A549 treated with dexamethasone at 1 μM for 4 hours (cell line): ENCODE results near the gene PAM16. TPM values are rescaled to one million over a fixed set of nuclear protein-coding genes. Genes with fewer than 3 reads are reported as not detected.

Source experiments
- total RNA-seq: library from RNA; stranded (reverse); fragments of 200-300 nt; extraction: Qiagen RNA extraction; gene quantifications from 5 replicates; pipeline ENCODE4 v1.2.3, GENCODE V29; 2022

Gene PAM16
- 52.2 to 69.8 TPM (median 60.4 TPM) in 5 replicates for total RNA-seq

DNA sequence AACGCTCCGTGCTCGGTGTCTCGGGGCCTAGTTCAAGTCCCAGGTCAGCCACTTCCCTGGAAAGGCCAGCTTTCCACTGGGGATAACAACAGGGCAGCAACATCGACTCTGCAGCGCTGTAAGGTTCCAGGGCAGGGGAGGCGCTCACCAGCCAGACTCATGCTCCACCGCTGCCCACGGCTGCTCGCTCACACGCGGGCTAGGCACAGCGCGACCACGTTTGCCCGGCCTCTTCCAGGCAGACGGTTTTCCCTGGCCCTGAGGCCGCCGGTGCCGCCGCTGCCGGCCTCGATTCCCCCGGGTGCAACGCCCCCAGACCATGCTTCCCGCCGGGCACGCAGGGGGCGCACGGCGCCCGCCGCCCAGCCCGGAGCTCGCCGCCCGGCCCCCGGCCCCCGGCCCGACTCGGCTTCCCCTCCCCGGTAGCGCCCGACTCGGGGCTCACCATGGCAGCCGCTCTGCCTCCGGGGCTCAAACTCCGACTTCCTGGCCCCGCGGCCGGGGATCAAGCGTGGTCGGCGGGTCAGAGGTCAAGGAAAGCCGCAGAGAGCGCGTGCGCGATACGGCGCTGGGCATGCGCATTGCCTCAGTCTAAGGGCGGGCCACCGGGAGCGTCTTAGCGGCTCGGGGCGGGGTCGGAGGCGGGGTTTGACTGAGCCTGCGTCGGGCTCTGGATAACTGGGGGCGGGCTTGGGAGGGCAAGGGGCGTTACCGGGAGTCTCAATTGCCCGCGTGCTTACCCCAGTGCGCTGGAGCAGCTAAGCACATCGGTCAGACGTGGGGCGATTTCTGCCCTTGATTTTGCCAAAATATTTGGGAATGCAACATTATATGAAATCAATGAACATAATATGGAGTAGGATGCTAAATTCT lies at the start of gene PAM16:
TSS of gene PAM16 (minus strand) at position 535 of the 873 bp plus-strand sequence. CDS start at position 448, 87 bp downstream.

DNA sequence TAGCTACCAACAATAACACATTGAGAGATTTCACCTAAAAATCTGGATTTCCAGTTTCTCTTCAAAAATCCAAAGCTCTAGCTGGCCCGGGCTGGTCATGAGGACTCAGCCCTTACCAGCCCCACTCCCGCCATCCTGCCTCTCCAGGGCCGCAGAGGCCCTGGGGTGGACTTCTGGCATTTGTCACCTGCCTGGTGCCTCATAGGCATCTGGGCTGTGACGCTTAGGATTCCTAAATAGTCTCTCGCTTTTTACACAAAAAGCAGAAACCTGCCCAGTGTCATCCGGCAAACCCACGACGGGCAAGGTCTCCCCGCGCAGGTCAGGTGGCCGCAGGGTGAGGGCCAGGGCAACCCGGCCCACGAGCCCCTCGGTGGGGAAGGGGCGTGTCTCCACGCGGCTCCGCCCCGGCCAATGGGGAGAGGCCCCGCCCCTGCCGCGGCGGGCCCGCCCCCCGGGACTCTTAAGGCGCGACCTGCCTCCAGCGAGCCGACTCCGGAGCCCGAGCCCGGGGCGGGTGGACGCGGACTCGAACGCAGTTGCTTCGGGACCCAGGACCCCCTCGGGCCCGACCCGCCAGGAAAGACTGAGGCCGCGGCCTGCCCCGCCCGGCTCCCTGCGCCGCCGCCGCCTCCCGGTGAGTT lies 20.4 kb upstream of the PAM16 start, which contains the start of gene VASN:
TSS of gene VASN (plus strand) at position 492 of the 644 bp plus-strand sequence. CDS start 9,030 bp downstream, outside the sequence.

DNA sequence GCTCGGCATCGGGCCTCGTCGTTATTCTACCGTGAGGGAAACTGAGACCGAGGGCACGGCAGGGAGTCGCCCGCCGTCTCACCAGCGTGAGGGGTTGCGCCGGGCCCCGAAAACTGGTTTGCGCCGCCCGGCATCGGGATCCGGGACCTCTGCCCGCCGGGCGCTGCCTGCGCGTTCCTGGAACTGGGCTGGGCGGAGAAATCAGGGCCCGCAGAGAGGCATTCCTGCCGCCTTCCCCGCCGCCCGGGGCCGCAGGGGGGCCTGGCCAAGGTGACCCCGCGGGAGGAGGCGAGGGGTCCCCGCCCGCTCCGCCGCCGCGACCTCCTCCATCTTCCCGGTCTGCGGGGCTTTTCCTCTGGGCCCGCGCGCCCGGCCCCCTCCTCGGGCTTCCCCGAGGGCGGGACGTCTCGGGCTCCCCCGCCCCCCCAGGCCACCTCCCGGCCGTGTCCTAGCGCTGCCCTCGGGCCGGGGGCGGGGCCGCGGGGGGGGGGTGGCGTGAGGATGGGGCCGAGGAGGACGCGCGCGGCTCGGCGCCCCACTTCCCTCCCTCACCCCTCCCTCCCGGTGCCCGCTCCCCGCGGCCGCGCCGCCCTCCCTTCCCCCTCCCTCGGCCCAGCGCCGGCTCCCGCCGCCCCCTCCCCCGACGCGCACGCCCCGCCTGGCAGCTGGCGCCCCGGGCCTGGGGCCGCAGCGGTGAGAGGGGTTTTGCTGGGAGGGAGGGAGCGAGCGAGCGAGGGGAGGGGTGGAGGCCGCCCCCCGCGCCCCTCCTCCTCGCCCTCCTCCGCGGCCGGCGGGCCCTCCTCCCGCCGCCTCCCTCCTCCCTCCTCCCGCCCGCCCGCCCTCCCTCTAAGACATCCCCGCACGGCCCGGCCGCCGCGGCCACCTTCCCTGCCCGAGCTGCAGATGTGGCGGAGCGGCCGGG lies 35.7 kb downstream of the PAM16 start, which contains the start of gene GLIS2:
TSS of gene GLIS2 (plus strand) at position 882 of the 922 bp plus-strand sequence. CDS start 16,214 bp downstream, outside the sequence.

Other genes starting within 250 kb of the PAM16 start
- gene ADCY9, start 234.9 kb downstream of the PAM16 start, total RNA-seq = 5.1 to 9.7 TPM (median 8.3 TPM) in 5 replicates
- 0.04 to 0.08 TPM (median 0.07 TPM) in 5 replicates for gene SRL, start 109.2 kb downstream of the PAM16 start, total RNA-seq
- 12.0 to 21.1 TPM (median 18.7 TPM) in 5 replicates for gene TFAP4, start 78.3 kb downstream of the PAM16 start, total RNA-seq
- gene GLIS2, start 35.3 kb downstream of the PAM16 start, total RNA-seq = 16.9 to 25.1 TPM (median 24.2 TPM) in 5 replicates
- 3.6 to 6.2 TPM (median 5.6 TPM) in 5 replicates for gene VASN, start 20.5 kb upstream of the PAM16 start, total RNA-seq
- gene CORO7, start 65.3 kb upstream of the PAM16 start, total RNA-seq = 12.8 to 21.2 TPM (median 16.7 TPM) in 5 replicates
- gene DNAJA3, start 74.5 kb upstream of the PAM16 start, total RNA-seq = 54.1 to 71.4 TPM (median 68.1 TPM) in 5 replicates
- 42.7 to 48.5 TPM (median 45.8 TPM) in 5 replicates for gene NMRAL1, start 123.3 kb upstream of the PAM16 start, total RNA-seq
- 63.5 to 74.6 TPM (median 71.9 TPM) in 5 replicates for gene HMOX2, start 125.1 kb upstream of the PAM16 start, total RNA-seq
- gene CDIP1, start 187.5 kb upstream of the PAM16 start, total RNA-seq = 12.5 to 15.7 TPM (median 14.8 TPM) in 5 replicates
- 0.04 to 0.06 TPM (median 0.06 TPM) in 5 replicates for gene C16orf96, start 205.0 kb upstream of the PAM16 start, total RNA-seq